HCT116 (cell line): ENCODE data around the gene MRPS23. TPM values are rescaled to one million over a fixed set of nuclear protein-coding genes. Genes with fewer than 3 reads are reported as not detected.

Experiments used
- ATAC-seq: fragments of 200-7000 bp; cut with Tn5 transposase; 2 replicates; pipeline ENCODE4 v1.9.1; 2020; ENCODE audit warnings: mild to moderate bottlenecking, moderate library complexity
- BruUV-seq: library from RNA; stranded (reverse); fragments of 400-500 nt; replicated peaks from 2 replicates; lab custom pipeline; 2021; lab: Mats Ljungman, UMichigan
- CTCF ChIA-PET: fragments of 300-600 bp; sonication (Branson Sonifier 250); formaldehyde crosslinking; loops from one replicate; lab custom pipeline; 2021; ENCODE audit warnings: antibody characterized with exemption; lab: Charles Lee
- POLR2A ChIA-PET: fragments of 300-600, 350-600 bp; sonication (Branson Sonifier 250); formaldehyde crosslinking; loops from one replicate; lab custom pipeline; 2021; ENCODE audit warnings: antibody characterized with exemption; lab: Charles Lee
- RAD21 ChIA-PET, 2 experiments: fragments of 300-600 bp; sonication (Branson Sonifier 250); formaldehyde crosslinking; loops; one replicate each; lab custom pipeline; 2023; ENCODE audit warnings: low total read pairs in 2 of 2; ENCODE audit not compliant: uncharacterized antibody in 2 of 2, unreplicated experiment in 2 of 2, low non-redundant PET in 1 of 2; lab: Charles Lee
- DNase-seq: peaks from one replicate; pipeline ENCODE4 v3.0.0-alpha.2; 2010; ENCODE audit warnings: low read depth, low spot score
- H2AFZ ChIP-seq: fragments of 200-600 bp; shearing (Covaris generic), sonication (generic); 2 replicates; pipeline ENCODE4 v1.6.1; 2017; ENCODE audit warnings: low read depth, mixed run types, mixed read lengths, antibody characterized with exemption, low read length; ENCODE audit not compliant: poor library complexity, severe bottlenecking
- H3K27ac ChIP-seq: 2 replicates; pipeline ENCODE4 v1.5.1; 2012; ENCODE audit warnings: low read depth, low read length
- H3K27me3 ChIP-seq: fragments of 200-600 bp; sonication (generic); 2 replicates; pipeline ENCODE4 v1.6.1; 2016; ENCODE audit warnings: mixed run types, low read length, mixed read lengths; ENCODE audit not compliant: insufficient read depth
- H3K36me3 ChIP-seq, 2 experiments: fragments of 200-500 bp in 1 of 2; fragments of 200-600 bp in 1 of 2; sonication (Bioruptor generic) in 1 of 2; sonication (generic) in 1 of 2; 2 replicates each; pipeline versions ENCODE4 v1.5.1 to v1.6.1; 2014 to 2016; ENCODE audit warnings: low read length in 2 of 2, inconsistent platforms in 1 of 2, mixed read lengths in 1 of 2, mixed run types in 1 of 2; ENCODE audit not compliant: insufficient read depth in 2 of 2, control insufficient read depth in 1 of 2
- H3K4me1 ChIP-seq, 2 experiments: fragments of 200-600 bp in 1 of 2; sonication (generic) in 1 of 2; 2 replicates each; pipeline versions ENCODE4 v1.5.1 to v1.6.1; 2012 to 2017; ENCODE audit warnings: low read length in 2 of 2, inconsistent platforms in 1 of 2, mild to moderate bottlenecking in 1 of 2, mixed read lengths in 1 of 2, mixed run types in 1 of 2, moderate library complexity in 1 of 2; ENCODE audit not compliant: insufficient read depth in 2 of 2, control insufficient read depth in 1 of 2
- H3K4me2 ChIP-seq: fragments of 200-600 bp; sonication (generic); 2 replicates; pipeline ENCODE4 v1.6.1; 2017; ENCODE audit warnings: mixed run types, low read length, mixed read lengths
- H3K4me3 ChIP-seq, 2 experiments: fragments of 200-600 bp in 1 of 2; sonication (generic) in 1 of 2; replicated peaks in 1 of 2; 2 replicates each; pipeline ENCODE4 v1.5.1; 2011 to 2016; ENCODE audit warnings: low read length in 2 of 2, control low read depth in 1 of 2, low read depth in 1 of 2, mild to moderate bottlenecking in 1 of 2, mixed read lengths in 1 of 2, mixed run types in 1 of 2
- H3K79me2 ChIP-seq: fragments of 200-600 bp; sonication (generic); 2 replicates; pipeline ENCODE4 v1.6.1; 2017; ENCODE audit warnings: mild to moderate bottlenecking, mixed run types, low read length, moderate library complexity, mixed read lengths; ENCODE audit not compliant: insufficient read depth
- H3K9ac ChIP-seq: fragments of 200-600 bp; sonication (generic); 2 replicates; pipeline ENCODE4 v1.6.1; 2016; ENCODE audit warnings: low read length, mixed read lengths
- H3K9me2 ChIP-seq: fragments of 200-600 bp; sonication (generic), shearing (Covaris generic); 2 replicates; pipeline ENCODE4 v1.6.1; 2017; ENCODE audit warnings: mixed run types, mild to moderate bottlenecking, moderate library complexity; ENCODE audit not compliant: insufficient read depth
- H3K9me3 ChIP-seq, 2 experiments: fragments of 200-500 bp in 1 of 2; fragments of 200-600 bp in 1 of 2; sonication (Bioruptor generic) in 1 of 2; sonication (generic) in 1 of 2; 2 replicates each; pipeline ENCODE4 v1.6.1; 2014 to 2017; ENCODE audit warnings: low read length in 2 of 2, mixed read lengths in 2 of 2, inconsistent platforms in 1 of 2, low read depth in 1 of 2, mild to moderate bottlenecking in 1 of 2, mixed run types in 1 of 2, moderate library complexity in 1 of 2; ENCODE audit not compliant: control insufficient read depth in 1 of 2, insufficient read depth in 1 of 2
- H4K20me1 ChIP-seq: fragments of 200-600 bp; sonication (generic), shearing (Covaris generic); 2 replicates; pipeline ENCODE4 v1.6.1; 2017; ENCODE audit warnings: mixed run types, mild to moderate bottlenecking, moderate library complexity; ENCODE audit not compliant: insufficient read depth
- CEBPB ChIP-seq: IDR thresholded peaks from 2 replicates; pipeline ENCODE4 v1.6.1; 2012; ENCODE audit warnings: low read depth
- EGR1 ChIP-seq: IDR thresholded peaks from 2 replicates; pipeline ENCODE4 v1.6.1; 2012; ENCODE audit warnings: low read depth
- JUND ChIP-seq: IDR thresholded peaks from 2 replicates; pipeline ENCODE4 v1.6.1; 2012
- POLR2A ChIP-seq: IDR thresholded peaks from 2 replicates; pipeline ENCODE4 v1.7.0; 2011; ENCODE audit warnings: borderline replicate concordance; ENCODE audit not compliant: insufficient read depth, insufficient read length; ENCODE audit errors: extremely low read depth
- ZNF274 ChIP-seq: fragments of 200-500 bp; sonication (Bioruptor generic); IDR thresholded peaks from 2 replicates; pipeline ENCODE4 v1.6.1; 2014; ENCODE audit warnings: mild to moderate bottlenecking, low read depth, low read length, inconsistent platforms
- intact Hi-C: fragments of 100-400 bp; cut with micrococcal nuclease; formaldehyde crosslinking; loops from 2 replicates; pipeline ENCODE4 v1.10.0; 2022
- total RNA-seq: library from RNA; stranded (reverse); gene quantifications from one replicate; pipeline ENCODE4 v1.2.1, GENCODE V29; 2021; ENCODE audit not compliant: unreplicated experiment
- TF ChIP-seq, protein P1 (sequence below): IDR thresholded peaks from 2 replicates; pipeline ENCODE4 v1.6.1; 2011; ENCODE audit warnings: mild to moderate bottlenecking, low read length, moderate library complexity; ENCODE audit not compliant: insufficient replicate concordance; ENCODE audit errors: extremely low read depth
- TF ChIP-seq, protein P2 (sequence below): IDR thresholded peaks from 2 replicates; pipeline ENCODE4 v1.6.1; 2012; ENCODE audit warnings: low read depth

Gene MRPS23
- total RNA-seq, 1 experiment from 2014 or later: 109 TPM

DNA sequence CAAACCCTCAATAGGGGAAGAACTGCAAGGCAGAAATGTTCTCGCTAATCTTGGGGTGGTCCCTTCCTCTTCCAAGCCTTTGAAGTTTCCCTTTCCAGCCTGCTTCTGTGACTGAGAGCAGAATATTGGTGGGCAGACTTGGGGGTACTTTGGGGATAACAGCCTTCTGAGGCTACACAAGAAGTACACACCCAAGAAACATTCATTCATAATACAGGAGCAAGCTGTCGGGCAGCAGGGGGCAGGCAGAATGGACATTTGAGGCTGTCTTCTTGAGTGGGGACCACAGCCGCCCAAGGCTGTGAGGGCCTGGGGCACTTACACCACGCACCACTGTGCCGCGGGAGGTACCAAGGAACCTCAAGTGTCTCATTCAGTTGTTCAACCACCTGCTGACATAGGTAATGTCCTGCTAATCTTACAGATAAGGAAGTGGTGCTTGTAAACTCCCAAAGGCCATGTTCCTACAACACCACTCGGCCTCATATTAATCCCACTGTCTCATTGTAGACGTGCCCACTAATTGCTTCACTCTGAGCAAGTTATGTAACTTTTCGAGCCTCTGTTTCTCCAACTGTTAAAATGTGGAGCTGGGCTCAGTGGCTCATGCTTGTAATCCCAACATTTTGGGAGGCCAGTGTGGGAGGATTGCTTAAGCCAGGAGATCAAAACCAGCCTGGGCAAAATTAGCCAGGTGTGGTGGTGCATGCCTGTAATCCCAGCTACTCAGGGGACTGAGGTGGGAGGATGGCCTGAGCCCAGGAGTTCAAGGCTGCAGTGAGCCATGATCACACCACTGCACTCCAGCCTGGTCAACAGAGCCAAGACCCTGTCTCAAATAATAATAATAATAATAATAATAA is 2.5 kb upstream of the MRPS23 start:
- ChIA-PET RAD21 (interaction anchor here in 1 of 2 experiments (0.6 to 1.0 kb wide), 2 partner anchors 76 to 96 kb away, joined by 3 read pairs; no protein-coding TSS in a partner anchor), CTCF (interaction anchor here (12.4 kb wide), 1 partner anchor 143 kb away, joined by 288 read pairs; the partner anchor contains the start of gene VEZF1), POLR2A (interaction anchor here (1.5 to 3.5 kb wide), 2 partner anchors 8 to 155 kb away, joined by 5 to 25 read pairs; partner anchors contain the start of gene SRSF1)
- no peaks in the 10 kb centered on the region for H3K9me2 ChIP-seq
- no TSS peak for BruUV-seq
- intact Hi-C loops: no loop called here
- no peaks in the 10 kb centered on the region for H3K27me3 ChIP-seq
- DNase-seq (no peak), ATAC-seq (no peak)
- no peak overlapping the region for H3K27ac ChIP-seq
- peak overlapping the region; percentile 17 for H3K4me2 ChIP-seq
- no peak overlapping the region for H2AFZ ChIP-seq
- no peak overlapping the region for H3K4me3 ChIP-seq
- H3K36me3 ChIP-seq: peaks cover 3 to 4% of the 10 kb centered on the region in 2 experiments; a peak in 2 of 4 replicates
- no peak overlapping the region for H3K9ac ChIP-seq
- H4K20me1 ChIP-seq: no peaks in the 10 kb centered on the region
- peaks cover 31% of the 10 kb centered on the region for H3K79me2 ChIP-seq
- H3K4me1 ChIP-seq: peaks cover 12 to 40% of the 10 kb centered on the region in 2 experiments
- H3K9me3 ChIP-seq: no peaks in the 10 kb centered on the region
- TF ChIP-seq, protein P1, sequence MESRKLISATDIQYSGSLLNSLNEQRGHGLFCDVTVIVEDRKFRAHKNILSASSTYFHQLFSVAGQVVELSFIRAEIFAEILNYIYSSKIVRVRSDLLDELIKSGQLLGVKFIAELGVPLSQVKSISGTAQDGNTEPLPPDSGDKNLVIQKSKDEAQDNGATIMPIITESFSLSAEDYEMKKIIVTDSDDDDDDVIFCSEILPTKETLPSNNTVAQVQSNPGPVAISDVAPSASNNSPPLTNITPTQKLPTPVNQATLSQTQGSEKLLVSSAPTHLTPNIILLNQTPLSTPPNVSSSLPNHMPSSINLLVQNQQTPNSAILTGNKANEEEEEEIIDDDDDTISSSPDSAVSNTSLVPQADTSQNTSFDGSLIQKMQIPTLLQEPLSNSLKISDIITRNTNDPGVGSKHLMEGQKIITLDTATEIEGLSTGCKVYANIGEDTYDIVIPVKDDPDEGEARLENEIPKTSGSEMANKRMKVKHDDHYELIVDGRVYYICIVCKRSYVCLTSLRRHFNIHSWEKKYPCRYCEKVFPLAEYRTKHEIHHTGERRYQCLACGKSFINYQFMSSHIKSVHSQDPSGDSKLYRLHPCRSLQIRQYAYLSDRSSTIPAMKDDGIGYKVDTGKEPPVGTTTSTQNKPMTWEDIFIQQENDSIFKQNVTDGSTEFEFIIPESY: no peak
- TF ChIP-seq CEBPB (no peak), ZNF274 (no peak), EGR1 (no peak), JUND (no peak), POLR2A (no peak)
- TF ChIP-seq, protein P2, sequence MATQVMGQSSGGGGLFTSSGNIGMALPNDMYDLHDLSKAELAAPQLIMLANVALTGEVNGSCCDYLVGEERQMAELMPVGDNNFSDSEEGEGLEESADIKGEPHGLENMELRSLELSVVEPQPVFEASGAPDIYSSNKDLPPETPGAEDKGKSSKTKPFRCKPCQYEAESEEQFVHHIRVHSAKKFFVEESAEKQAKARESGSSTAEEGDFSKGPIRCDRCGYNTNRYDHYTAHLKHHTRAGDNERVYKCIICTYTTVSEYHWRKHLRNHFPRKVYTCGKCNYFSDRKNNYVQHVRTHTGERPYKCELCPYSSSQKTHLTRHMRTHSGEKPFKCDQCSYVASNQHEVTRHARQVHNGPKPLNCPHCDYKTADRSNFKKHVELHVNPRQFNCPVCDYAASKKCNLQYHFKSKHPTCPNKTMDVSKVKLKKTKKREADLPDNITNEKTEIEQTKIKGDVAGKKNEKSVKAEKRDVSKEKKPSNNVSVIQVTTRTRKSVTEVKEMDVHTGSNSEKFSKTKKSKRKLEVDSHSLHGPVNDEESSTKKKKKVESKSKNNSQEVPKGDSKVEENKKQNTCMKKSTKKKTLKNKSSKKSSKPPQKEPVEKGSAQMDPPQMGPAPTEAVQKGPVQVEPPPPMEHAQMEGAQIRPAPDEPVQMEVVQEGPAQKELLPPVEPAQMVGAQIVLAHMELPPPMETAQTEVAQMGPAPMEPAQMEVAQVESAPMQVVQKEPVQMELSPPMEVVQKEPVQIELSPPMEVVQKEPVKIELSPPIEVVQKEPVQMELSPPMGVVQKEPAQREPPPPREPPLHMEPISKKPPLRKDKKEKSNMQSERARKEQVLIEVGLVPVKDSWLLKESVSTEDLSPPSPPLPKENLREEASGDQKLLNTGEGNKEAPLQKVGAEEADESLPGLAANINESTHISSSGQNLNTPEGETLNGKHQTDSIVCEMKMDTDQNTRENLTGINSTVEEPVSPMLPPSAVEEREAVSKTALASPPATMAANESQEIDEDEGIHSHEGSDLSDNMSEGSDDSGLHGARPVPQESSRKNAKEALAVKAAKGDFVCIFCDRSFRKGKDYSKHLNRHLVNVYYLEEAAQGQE: no peak
- TF ChIP-seq, all 23 proteins: peak for 0
